HG03520 (cell line): ENCODE measurements around the gene ST8SIA5.

ENCODE experiments used
- ATAC-seq: cut with Tn5 transposase; IDR thresholded peaks from one replicate; pipeline ENCODE4 v1.9.1; 2021; ENCODE audit warnings: mild to moderate bottlenecking, moderate library complexity; ENCODE audit not compliant: unreplicated experiment

The ST8SIA5 gene

DNA sequence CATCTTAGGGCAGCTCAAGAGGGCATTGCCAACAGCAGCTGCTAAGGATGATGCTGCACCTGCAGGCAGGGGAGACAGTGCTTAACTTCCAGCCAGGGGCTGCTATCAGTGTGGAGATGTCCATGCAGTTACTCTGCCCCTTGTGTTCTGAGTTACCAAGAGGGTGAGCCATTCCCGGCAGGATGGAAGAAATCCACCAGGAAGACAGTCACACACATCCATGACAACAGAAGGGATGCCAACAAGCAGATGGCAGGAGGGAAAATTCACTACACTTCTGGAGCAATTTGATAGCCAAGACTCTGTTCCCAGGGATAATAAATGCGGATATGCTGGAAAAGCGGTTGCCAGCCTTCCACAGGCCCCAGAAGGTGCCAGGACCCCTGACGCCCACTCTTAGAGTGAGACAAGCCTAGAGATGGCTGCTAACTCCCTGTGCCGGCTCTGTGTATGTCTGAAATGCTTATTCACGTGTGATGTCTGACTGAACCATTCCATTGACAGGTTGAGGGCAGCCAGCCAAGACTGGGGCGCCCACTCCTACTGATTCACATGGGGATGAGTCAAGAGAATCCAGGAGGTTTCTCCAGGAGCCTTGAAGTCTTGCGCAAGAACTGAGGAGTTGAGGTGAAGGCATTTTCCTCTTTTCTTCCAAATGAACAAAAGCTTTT, 124.3 kb downstream of the ST8SIA5 start:
- ATAC-seq: no peak

DNA sequence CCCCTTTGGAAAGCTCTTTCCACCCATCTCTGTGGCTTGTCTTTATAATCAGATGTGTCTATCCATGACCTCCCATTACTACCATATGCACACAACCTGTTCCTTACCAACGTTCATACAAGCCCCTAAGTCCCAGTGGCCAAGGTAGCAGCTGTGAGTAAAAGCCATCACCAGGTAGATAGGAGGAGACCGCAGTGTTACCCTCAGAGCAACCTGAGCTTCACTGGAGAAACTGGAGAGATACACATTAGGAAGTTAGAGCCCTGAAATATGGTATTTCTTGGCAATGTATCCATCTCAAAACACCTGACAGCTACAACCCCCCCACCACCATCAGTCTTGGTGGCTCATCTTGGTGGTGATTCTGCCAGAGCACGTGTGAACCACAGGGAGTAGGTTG, 125.9 kb downstream of the ST8SIA5 start:
- no peak for ATAC-seq

DNA sequence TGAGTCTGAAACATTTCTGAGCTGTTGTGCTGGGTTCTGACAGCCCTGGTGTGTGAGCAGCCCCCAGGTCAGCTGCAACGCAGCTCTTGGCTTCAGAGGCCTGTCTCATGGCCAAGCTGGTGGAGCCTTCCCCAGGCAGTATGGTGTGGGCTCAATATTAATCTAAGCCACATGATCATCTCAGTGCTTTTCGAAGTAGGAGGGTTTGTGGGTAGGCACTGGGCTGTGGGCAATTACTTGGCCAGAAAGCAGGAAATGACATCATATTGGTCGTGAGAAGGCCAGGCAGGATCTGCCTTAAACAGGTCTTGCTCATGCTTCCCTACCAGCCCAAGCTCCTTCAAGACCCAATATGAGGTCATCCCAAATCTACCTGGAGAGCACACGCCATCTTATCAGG, 126.7 kb downstream of the ST8SIA5 start:
- no peak for ATAC-seq

DNA sequence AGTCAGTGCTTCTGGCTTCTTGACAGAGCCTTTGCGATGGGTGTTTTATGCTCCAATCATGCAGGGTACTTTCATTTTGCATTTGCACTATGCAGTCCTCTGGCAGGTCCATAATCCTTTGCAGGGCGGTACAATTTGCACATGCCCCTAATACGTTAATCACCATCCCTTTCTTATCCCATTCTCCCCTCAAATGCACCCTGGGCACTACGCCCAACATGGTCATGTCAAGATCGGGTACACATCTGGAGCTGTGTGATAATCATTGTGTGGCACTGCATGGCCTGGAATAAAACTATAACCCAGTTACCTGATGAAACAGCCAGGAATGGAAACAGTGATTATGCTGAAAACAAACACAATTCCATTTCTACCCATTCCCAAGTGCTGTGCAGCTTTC, 127.5 kb downstream of the ST8SIA5 start:
- ATAC-seq: no peak

DNA sequence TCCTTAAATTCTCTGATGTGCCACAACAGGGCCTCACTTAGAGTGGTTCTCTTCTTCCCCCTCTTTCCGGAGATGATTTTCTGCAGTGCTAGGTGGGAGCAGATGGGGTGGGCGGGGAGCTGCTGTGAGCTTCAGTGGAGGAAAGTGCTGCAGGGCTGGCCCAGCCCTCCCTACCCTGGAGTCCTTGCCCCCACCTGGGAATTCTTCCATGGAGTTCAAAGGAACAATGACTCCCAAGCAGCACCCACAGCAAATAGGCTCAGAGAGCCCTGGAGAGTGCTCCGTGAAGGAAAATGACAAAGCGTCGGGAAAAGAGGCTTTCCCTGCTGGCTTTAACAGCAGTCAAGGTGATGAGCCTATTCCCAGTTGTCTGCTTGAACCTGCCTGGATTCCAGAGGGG, 128.6 kb downstream of the ST8SIA5 start:
- ATAC-seq: no peak

DNA sequence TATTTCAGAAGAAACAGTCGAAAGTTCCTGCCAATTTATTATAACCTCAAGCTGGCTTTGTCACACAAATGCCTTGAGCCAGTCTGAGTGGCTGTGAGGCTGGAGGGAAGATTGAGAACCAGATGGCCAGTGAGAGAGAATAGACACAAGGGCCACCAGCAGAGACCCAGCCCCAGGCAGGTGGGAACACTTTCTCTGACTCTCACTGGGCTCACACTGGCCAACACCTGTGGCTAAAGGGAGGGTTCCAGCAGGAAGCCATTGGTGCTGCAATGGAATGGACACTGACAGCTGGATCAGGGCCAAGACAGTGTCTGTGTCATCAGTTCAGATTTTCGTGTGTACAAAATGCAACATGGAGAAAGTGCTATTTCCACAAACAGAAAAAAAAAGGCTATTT, 129.7 kb downstream of the ST8SIA5 start:
- no peak for ATAC-seq

DNA sequence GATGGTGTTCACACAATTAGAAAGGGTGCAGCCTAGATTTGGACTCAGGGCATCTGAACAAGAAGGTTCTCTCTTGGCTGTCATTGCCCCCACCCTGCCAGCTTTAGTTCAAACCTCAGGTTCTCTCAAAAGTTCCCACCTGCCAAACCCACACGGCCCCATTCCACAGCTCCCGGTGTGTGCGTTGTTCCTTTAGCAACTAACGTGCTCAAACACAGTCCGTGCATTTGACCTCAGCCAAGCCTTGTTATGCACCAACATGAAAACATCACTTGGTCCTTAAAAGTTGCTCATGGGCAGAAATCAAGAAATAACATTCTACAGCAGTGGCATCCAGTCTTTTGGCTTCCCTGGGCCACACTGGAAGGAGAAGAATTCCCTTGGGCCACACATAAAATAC, 131.8 kb downstream of the ST8SIA5 start:
- no peak for ATAC-seq

DNA sequence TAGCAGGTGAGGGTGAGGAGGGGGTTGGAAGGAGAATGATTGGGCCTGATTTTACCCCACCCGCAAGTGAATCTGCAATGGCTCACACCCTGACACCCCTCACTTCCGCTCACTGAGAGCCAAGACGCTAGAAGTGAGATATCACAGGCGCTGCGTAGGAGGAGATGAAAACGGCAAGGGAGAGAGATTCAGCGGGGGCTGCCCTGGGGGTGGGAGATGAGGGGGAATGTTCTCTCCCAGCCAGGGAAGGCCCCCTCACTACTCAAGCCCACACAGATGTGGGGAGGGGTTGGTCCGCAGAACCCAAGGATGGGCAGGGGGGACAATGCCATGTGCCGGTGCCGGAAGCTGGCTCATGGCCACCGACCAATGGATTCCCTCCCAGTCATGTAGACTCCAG, 132.7 kb downstream of the ST8SIA5 start:
- no peak for ATAC-seq

DNA sequence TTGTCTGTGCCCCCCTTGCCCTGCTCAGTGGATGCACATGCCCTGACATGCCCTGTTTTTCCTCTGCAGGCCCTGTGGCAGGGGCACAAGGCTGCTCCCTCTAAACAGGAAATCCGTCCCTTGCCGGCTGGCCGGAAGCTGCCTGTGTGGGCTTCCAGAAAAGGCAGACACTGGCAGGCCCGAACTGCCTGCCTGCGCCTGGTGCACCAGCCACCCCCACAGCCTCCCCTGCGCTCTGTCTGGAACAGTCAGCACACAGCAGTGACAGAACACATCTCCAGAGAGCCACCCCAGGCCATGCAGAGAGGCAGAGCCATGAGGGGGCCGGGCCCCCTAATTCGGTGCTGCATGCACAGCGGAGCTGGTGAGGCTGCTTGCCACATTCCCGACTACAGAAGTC, 133.3 kb downstream of the ST8SIA5 start:
- no peak for ATAC-seq

DNA sequence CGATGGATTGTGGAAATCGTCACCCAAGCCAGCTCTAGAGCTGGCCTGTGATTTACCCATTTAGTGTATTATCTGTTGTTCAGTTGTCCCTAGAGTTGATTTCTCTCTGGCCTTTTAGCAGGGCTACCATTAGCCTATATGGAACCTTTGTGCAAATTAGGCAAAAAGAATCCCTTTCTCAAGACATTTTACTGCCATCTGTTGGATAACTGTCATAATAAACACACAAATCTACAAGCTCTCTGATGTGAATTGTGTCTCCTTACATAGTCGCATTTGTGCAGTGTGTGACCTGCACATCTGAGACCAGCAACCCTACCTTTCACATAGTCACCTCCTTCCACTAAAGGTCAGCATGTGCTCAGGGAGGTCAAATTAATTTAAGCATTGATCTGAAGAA, 133.9 kb downstream of the ST8SIA5 start:
- no peak for ATAC-seq

DNA sequence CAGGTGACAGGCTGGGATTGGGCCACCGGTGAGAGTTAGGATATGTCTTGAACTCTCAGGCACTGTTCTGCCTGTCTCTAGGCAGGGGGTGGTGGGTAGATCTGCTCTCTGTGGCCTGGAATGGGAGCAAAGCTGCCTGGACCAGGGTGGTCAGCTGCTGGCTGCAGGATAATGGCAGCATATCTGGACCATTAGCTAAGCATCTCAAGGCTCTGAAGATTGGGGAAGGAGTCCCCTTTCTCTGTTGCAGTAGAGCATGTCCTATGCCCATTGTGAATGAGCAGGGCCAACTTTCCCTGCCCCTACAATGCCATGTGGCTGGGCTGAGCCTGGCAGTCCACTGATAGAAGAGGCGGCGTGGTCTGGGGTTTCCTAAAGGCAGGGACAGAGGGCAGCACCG, 134.4 kb downstream of the ST8SIA5 start:
- ATAC-seq: no peak

DNA sequence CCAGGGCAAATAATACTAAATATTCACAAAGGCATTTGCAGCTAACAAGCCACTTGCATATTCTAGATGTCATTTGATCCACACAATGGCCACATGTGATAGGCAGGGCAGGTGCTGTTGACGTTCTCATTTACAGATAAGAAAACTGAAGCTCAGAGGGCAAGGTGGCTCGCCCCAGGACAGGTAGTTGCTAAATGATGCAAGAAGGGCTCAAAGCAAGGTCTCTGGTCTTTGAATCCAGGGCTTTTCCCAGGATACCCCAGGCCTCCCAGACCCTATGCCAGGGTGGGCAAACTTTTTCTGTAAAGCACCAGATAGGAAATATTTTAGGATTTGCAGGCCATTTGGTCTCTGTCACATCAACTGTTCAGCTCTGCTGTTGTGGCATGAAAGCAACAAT, 135.0 kb downstream of the ST8SIA5 start:
- ATAC-seq: no peak

DNA sequence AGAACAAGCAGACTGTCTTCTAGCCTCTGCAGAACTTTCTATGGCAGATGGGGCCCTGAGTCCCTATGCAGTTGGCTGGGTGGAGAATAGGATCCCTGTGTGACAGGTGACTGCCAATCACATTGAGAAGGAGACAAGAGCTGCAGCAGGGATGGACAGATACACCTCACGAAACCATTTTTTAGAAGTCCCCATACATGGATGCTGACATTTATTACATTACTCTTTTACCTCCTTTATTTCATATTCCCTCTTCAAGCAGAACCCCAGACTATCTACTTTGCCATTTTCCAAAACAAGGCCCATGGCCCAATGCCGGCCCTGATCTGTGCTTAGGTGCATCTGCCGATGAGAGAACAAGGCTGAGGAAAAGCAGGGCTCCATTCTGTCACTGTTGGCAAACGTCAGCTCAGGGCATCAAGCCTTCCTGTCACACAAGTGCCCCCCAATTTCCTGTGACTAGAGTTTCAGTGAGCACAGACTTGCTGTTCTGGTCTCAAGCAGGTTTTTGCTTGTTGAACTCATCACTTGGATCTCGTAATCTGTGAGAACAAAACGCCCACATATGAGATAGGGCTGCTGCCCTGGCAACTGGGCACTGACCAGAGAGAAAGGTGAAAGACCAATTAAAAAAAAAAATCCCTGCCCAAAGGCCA, 135.6 kb downstream of the ST8SIA5 start:
- no peak for ATAC-seq

DNA sequence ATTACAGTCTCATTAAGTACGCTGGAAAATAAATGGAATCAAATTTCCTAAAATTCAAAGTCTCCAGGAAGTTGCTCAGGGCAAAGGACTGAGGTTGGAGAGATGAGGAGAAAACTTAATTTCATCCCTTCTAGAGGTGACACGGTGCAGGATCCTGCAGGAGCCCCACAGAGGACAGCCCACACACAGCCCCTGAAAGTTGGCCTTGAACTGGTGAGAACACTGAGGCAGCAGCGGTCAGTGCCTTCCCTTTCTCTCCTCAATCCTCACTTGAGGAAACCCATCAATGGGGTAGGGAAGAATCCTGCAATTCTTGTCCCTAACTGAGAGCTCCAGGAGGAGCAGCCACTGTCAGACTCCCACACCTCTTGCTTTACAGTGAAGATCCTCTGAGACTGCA, 137.3 kb downstream of the ST8SIA5 start:
- no peak for ATAC-seq
